IMR-90 (cell line): ENCODE data around the gene MS4A15. TPM values are rescaled to one million over a fixed set of nuclear protein-coding genes. Genes with fewer than 3 reads are reported as not detected.
A peak's percentile ranks its signal among the peaks of the same experiment; 100 is the strongest.

Experiments
- ATAC-seq: fragments of 200-7000 bp; cut with Tn5 transposase; 2 replicates; pipeline ENCODE4 v1.9.1; 2020; ENCODE audit warnings: low read depth, mild to moderate bottlenecking, moderate library complexity
- BruUV-seq: library from RNA; stranded (reverse); fragments of 400-500 nt; replicated peaks from 2 replicates; lab custom pipeline; 2021; lab: Mats Ljungman, UMichigan
- CTCF ChIA-PET: fragments of 300-600 bp; formaldehyde crosslinking; extraction: SDS; loops from one replicate; lab custom pipeline; 2021; ENCODE audit warnings: antibody characterized with exemption; lab: Yijun Ruan, JAX
- POLR2A ChIA-PET: fragments of 300-600 bp; sonication (Branson Sonifier 250); formaldehyde crosslinking; loops from one replicate; lab custom pipeline; 2022; ENCODE audit warnings: antibody characterized with exemption; ENCODE audit not compliant: unreplicated experiment; lab: Charles Lee
- DNase-seq: peaks from one replicate; pipeline ENCODE4 v3.0.0; 2013
- H2AFZ ChIP-seq: replicated peaks from 2 replicates; pipeline ENCODE3; 2013; ENCODE audit warnings: low read length, mild to moderate bottlenecking; ENCODE audit not compliant: poor library complexity
- H2AK5ac ChIP-seq: 2 replicates; pipeline ENCODE4 v1.6.1; 2013; ENCODE audit warnings: low read depth, low read length, inconsistent platforms
- H2AK9ac ChIP-seq: replicated peaks from 2 replicates; pipeline ENCODE3; 2013; ENCODE audit warnings: mild to moderate bottlenecking, low read depth, low read length, moderate library complexity; ENCODE audit not compliant: poor library complexity
- H2BK120ac ChIP-seq: 2 replicates; pipeline ENCODE4 v1.6.1; 2013; ENCODE audit warnings: low read depth, low read length, inconsistent platforms
- H2BK15ac ChIP-seq: 3 replicates; pipeline ENCODE4 v1.6.1; 2013; ENCODE audit warnings: low read depth, low read length, inconsistent platforms
- H2BK20ac ChIP-seq: 2 replicates; pipeline ENCODE4 v1.6.1; 2013; ENCODE audit warnings: low read depth, mild to moderate bottlenecking, inconsistent platforms, low read length, moderate library complexity
- H2BK5ac ChIP-seq: 2 replicates; pipeline ENCODE4 v1.6.1; 2013; ENCODE audit warnings: mild to moderate bottlenecking, low read depth, low read length, inconsistent platforms; ENCODE audit not compliant: poor library complexity, severe bottlenecking
- H3K14ac ChIP-seq: replicated peaks from 2 replicates; pipeline ENCODE4 v1.6.1; 2013; ENCODE audit warnings: low read depth, low read length, inconsistent platforms
- H3K18ac ChIP-seq: 2 replicates; pipeline ENCODE4 v1.6.1; 2013; ENCODE audit warnings: low read depth, low read length, control low read depth
- H3K23ac ChIP-seq: 2 replicates; pipeline ENCODE4 v1.6.1; 2013; ENCODE audit warnings: low read depth, low read length, inconsistent platforms
- H3K27ac ChIP-seq: 2 replicates; pipeline ENCODE4 v1.5.1; 2013; ENCODE audit warnings: mild to moderate bottlenecking, control low read depth, low read length; ENCODE audit not compliant: insufficient read depth
- H3K27me3 ChIP-seq: 2 replicates; pipeline ENCODE4 v1.6.1; 2013; ENCODE audit warnings: low read length; ENCODE audit not compliant: control insufficient read depth, insufficient read depth
- H3K36me3 ChIP-seq: 2 replicates; pipeline ENCODE4 v1.6.1; 2013; ENCODE audit warnings: low read length, mixed read lengths; ENCODE audit not compliant: control insufficient read depth, insufficient read depth
- H3K4ac ChIP-seq: 2 replicates; pipeline ENCODE4 v1.6.1; 2013; ENCODE audit warnings: low read depth, low read length, inconsistent platforms
- H3K4me1 ChIP-seq: 2 replicates; pipeline ENCODE4 v1.6.1; 2013; ENCODE audit warnings: low read length, mixed read lengths; ENCODE audit not compliant: control insufficient read depth, insufficient read depth
- H3K4me2 ChIP-seq: 2 replicates; pipeline ENCODE4 v1.6.1; 2013; ENCODE audit warnings: low read depth, mild to moderate bottlenecking, control low read depth, low read length, moderate library complexity
- H3K4me3 ChIP-seq: 2 replicates; pipeline ENCODE4 v1.5.1; 2013; ENCODE audit warnings: low read depth, mild to moderate bottlenecking, control low read depth, low read length, moderate library complexity; ENCODE audit not compliant: insufficient read depth
- H3K56ac ChIP-seq: 2 replicates; pipeline ENCODE4 v1.6.1; 2013; ENCODE audit warnings: low read length, inconsistent platforms; ENCODE audit not compliant: insufficient read depth; ENCODE audit errors: extremely low read depth
- H3K79me1 ChIP-seq, 2 experiments: 2 replicates each; pipeline ENCODE4 v1.6.1; 2013; ENCODE audit warnings: low read length in 2 of 2, inconsistent platforms in 1 of 2, low read depth in 1 of 2
- H3K9ac ChIP-seq: 2 replicates; pipeline ENCODE4 v1.6.1; 2013; ENCODE audit warnings: low read depth, low read length, control low read depth
- H3K9me1 ChIP-seq: 2 replicates; pipeline ENCODE4 v1.6.1; 2013; ENCODE audit warnings: low read length, inconsistent platforms; ENCODE audit not compliant: insufficient read depth
- H3K9me3 ChIP-seq: 2 replicates; pipeline ENCODE4 v1.6.1; 2013; ENCODE audit warnings: low read length; ENCODE audit not compliant: control insufficient read depth, insufficient read depth
- H4K20me1 ChIP-seq: 2 replicates; pipeline ENCODE4 v1.6.1; 2013; ENCODE audit warnings: low read length, inconsistent platforms; ENCODE audit not compliant: insufficient read depth
- H4K5ac ChIP-seq: 2 replicates; pipeline ENCODE4 v1.6.1; 2013; ENCODE audit warnings: mild to moderate bottlenecking, low read depth, low read length, control low read depth
- H4K8ac ChIP-seq, 2 experiments: 2 replicates each; pipeline ENCODE4 v1.6.1; 2013; ENCODE audit warnings: low read depth in 2 of 2, low read length in 2 of 2, control low read depth in 1 of 2, inconsistent platforms in 1 of 2
- H4K91ac ChIP-seq: 2 replicates; pipeline ENCODE4 v1.6.1; 2013; ENCODE audit warnings: low read depth, low read length, inconsistent platforms; ENCODE audit not compliant: insufficient read depth
- BHLHE40 ChIP-seq: fragments of 150-350 bp; IDR thresholded peaks from 2 replicates; pipeline ENCODE4 v1.6.1; 2016; ENCODE audit warnings: mild to moderate bottlenecking, low read depth, low read length
- CEBPB ChIP-seq: IDR thresholded peaks from 2 replicates; pipeline ENCODE4 v1.6.1; 2012; ENCODE audit warnings: low read depth, low read length, improper control_type of control experiment
- CHD1 ChIP-seq: IDR thresholded peaks from 2 replicates; pipeline ENCODE4 v1.6.1; 2012; ENCODE audit warnings: low read depth, low read length, improper control_type of control experiment
- FOS ChIP-seq: fragments of 150-350 bp; IDR thresholded peaks from 2 replicates; pipeline ENCODE4 v1.6.1; 2016; ENCODE audit warnings: low read depth, low read length
- MXI1 ChIP-seq: IDR thresholded peaks from 2 replicates; pipeline ENCODE4 v1.6.1; 2012; ENCODE audit warnings: low read depth, mild to moderate bottlenecking, low read length, moderate library complexity, borderline replicate concordance
- POLR2A ChIP-seq: IDR thresholded peaks from 2 replicates; pipeline ENCODE4 v1.6.1; 2012; ENCODE audit warnings: mild to moderate bottlenecking, low read depth, low read length
- RAD21 ChIP-seq: IDR thresholded peaks from 2 replicates; pipeline ENCODE4 v1.6.1; 2012; ENCODE audit warnings: low read length, improper control_type of control experiment
- SMC3 ChIP-seq: fragments of 150-350 bp; IDR thresholded peaks from 2 replicates; pipeline ENCODE4 v1.6.1; 2016; ENCODE audit warnings: low read depth, mild to moderate bottlenecking, antibody characterized with exemption, low read length, moderate library complexity
- USF2 ChIP-seq: fragments of 150-350 bp; IDR thresholded peaks from 2 replicates; pipeline ENCODE4 v1.6.1; 2017; ENCODE audit warnings: mild to moderate bottlenecking, antibody characterized with exemption, low read length, low read depth
- WGBS, 2 experiments: methylation state at CpG; one replicate each; pipeline versions ENCODE4 v1.1.5 to v1.1.7; 2013; ENCODE audit warnings: missing lambda C conversion rate in 2 of 2; ENCODE audit not compliant: insufficient read length in 1 of 2; ENCODE audit errors: extremely low coverage in 2 of 2; 5-methylcytosine and 5-hydroxymethylcytosine counted together
- dilution Hi-C: fragments of 300-500 bp; cut with HindIII; formaldehyde crosslinking; loops from one replicate; pipeline ENCODE4 v1.14.3; 2018; ENCODE audit warnings: low sequenced_read_pairs; ENCODE audit not compliant: unreplicated experiment
- in situ Hi-C: fragments of 300-500 bp; cut with MboI; formaldehyde crosslinking; loops from 3 replicates; pipeline ENCODE4 v1.14.3; 2019; ENCODE audit warnings: low sequenced_read_pairs, inconsistent platforms, mixed read lengths
- intact Hi-C: fragments of 100-400 bp; cut with micrococcal nuclease; formaldehyde crosslinking; loops from 2 replicates; pipeline ENCODE4 v1.10.0; 2022
- polyA plus RNA-seq, 3 experiments: library from polyadenylated mRNA; depleted of rRNA; stranded (reverse); fragments of >200 nt; gene quantifications; 2 replicates each; pipeline ENCODE4 v1.2.3, GENCODE V29; 2012; ENCODE audit warnings: low replicate concordance in 1 of 3
- total RNA-seq: library from RNA; depleted of rRNA; stranded (reverse); fragments of >200 nt; gene quantifications from 2 replicates; pipeline ENCODE4 v1.2.3, GENCODE V29; 2012
- TF ChIP-seq, protein P1 (sequence below): fragments of 150-350 bp; IDR thresholded peaks from 2 replicates; pipeline ENCODE4 v1.6.1; 2016; ENCODE audit warnings: low read depth, mild to moderate bottlenecking, low read length, moderate library complexity, borderline replicate concordance

Gene MS4A15
- total and polyA plus RNA-seq, 2 of the 4 experiments (the other 2 are of a cell fraction) = not detected

- H2AK5ac ChIP-seq = no peak overlapping the region
- H2AFZ ChIP-seq = peak overlapping the region; percentile 43
- no peak for TF ChIP-seq CHD1
- TF ChIP-seq RAD21 = no peak
- TF ChIP-seq MXI1 = no peak
- TF ChIP-seq POLR2A = no peak
- TF ChIP-seq FOS = no peak
- TF ChIP-seq USF2 = no peak
- TF ChIP-seq CEBPB = no peak
- TF ChIP-seq SMC3 = no peak
- TF ChIP-seq, protein P1, sequence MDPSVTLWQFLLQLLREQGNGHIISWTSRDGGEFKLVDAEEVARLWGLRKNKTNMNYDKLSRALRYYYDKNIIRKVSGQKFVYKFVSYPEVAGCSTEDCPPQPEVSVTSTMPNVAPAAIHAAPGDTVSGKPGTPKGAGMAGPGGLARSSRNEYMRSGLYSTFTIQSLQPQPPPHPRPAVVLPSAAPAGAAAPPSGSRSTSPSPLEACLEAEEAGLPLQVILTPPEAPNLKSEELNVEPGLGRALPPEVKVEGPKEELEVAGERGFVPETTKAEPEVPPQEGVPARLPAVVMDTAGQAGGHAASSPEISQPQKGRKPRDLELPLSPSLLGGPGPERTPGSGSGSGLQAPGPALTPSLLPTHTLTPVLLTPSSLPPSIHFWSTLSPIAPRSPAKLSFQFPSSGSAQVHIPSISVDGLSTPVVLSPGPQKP = no peak
- TF ChIP-seq BHLHE40 = no peak
- BruUV-seq = no TSS peak
- H3K27ac ChIP-seq = no peak overlapping the region
- intact Hi-C loops (no loop called here), dilution Hi-C loops (no loop called here), in situ Hi-C loops (no loop called here)
- no peaks in the 10 kb centered on the region for H3K9me1 ChIP-seq
- ChIA-PET CTCF (no interaction called here), POLR2A (no interaction called here)
- H2AK9ac ChIP-seq = no peak overlapping the region
- no peak overlapping the region for H3K9ac ChIP-seq
- H3K79me1 ChIP-seq = no peaks in the 10 kb centered on the region
- H3K18ac ChIP-seq = no peak overlapping the region
- H4K5ac ChIP-seq = no peak overlapping the region
- no peak overlapping the region for H4K91ac ChIP-seq
- no peak overlapping the region for H2BK20ac ChIP-seq
- no peak overlapping the region for H3K4me3 ChIP-seq
- no peaks in the 10 kb centered on the region for H3K36me3 ChIP-seq
- H3K27me3 ChIP-seq = no peaks in the 10 kb centered on the region
- no peak overlapping the region for H4K8ac ChIP-seq
- H3K14ac ChIP-seq = no peak overlapping the region
- DNase-seq (no peak), ATAC-seq (no peak)
- H2BK120ac ChIP-seq = no peak overlapping the region
- no peak overlapping the region for H2BK15ac ChIP-seq
- WGBS, 2 experiments = 84% methylated on average over 14 of the region's 14 CpGs; no CpG with 5 or more reads in 1 of the 2 experiments
- no peak overlapping the region for H3K4ac ChIP-seq
- H3K4me2 ChIP-seq = no peak overlapping the region
- H3K56ac ChIP-seq = no peak overlapping the region
- no peaks in the 10 kb centered on the region for H3K4me1 ChIP-seq
- 0 out of 2 replicates have a peak, but pooled peaks cover 2% of the 10 kb centered on the region for H3K9me3 ChIP-seq
- no peaks in the 10 kb centered on the region for H4K20me1 ChIP-seq
- H2BK5ac ChIP-seq = no peak overlapping the region
- H3K23ac ChIP-seq = no peak overlapping the region
These were observed 9.3 kb upstream of the MS4A15 start for GRCh38 chr11:60747359-60747873.
